Measurements from ENCODE around the gene ADGRB3.

The ADGRB3 gene

DNA sequence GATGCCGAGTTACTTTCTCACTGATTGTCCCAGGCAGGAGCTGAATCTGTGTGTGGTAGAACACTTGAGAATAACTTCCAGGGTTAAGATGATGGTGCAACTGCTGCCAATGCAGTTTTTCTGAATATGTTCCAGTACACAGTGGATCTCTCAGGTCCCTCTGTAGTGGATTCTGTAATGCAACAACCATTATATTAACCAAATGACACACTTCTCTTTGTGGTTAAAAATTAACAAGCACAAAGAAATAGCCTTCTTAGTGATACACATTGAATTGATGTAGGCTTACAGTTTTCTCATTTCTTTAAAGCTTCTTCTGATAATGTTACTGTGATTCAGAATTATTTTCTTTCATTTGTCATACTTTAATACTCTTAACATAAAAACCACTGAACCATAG is 383.8 kb downstream of the ADGRB3 start:
- TF ChIP-seq RAD21 (IDR thresholded peaks at IDR 0.05; ENCODE audit: low read depth) (no peak), MAX (IDR thresholded peaks at IDR 0.05) (no peak), EGR1 (IDR thresholded peaks at IDR 0.05) (no peak), TEAD4 (IDR thresholded peaks at IDR 0.05) (no peak), NFIC (IDR thresholded peaks at IDR 0.05) (no peak), YY1 (IDR thresholded peaks at IDR 0.05; ENCODE audit: low read depth) (no peak)

- TF ChIP-seq TCF12 (IDR thresholded peaks at IDR 0.05; ENCODE audit: low read depth) (no peak), ZBTB7A (IDR thresholded peaks at IDR 0.05; ENCODE audit: low read depth) (no peak), TAF1 (IDR thresholded peaks at IDR 0.05; ENCODE audit: low read depth) (no peak), TEAD4 (IDR thresholded peaks at IDR 0.05) (no peak), FOXM1 (IDR thresholded peaks at IDR 0.05; ENCODE audit: borderline replicate concordance, low read depth) (no peak), CREB1 (IDR thresholded peaks at IDR 0.05; ENCODE audit: low read depth) (no peak)
- TF ChIP-seq, protein P1, sequence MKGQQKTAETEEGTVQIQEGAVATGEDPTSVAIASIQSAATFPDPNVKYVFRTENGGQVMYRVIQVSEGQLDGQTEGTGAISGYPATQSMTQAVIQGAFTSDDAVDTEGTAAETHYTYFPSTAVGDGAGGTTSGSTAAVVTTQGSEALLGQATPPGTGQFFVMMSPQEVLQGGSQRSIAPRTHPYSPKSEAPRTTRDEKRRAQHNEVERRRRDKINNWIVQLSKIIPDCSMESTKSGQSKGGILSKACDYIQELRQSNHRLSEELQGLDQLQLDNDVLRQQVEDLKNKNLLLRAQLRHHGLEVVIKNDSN (IDR thresholded peaks at IDR 0.05) = no peak
- TF ChIP-seq, protein P2, sequence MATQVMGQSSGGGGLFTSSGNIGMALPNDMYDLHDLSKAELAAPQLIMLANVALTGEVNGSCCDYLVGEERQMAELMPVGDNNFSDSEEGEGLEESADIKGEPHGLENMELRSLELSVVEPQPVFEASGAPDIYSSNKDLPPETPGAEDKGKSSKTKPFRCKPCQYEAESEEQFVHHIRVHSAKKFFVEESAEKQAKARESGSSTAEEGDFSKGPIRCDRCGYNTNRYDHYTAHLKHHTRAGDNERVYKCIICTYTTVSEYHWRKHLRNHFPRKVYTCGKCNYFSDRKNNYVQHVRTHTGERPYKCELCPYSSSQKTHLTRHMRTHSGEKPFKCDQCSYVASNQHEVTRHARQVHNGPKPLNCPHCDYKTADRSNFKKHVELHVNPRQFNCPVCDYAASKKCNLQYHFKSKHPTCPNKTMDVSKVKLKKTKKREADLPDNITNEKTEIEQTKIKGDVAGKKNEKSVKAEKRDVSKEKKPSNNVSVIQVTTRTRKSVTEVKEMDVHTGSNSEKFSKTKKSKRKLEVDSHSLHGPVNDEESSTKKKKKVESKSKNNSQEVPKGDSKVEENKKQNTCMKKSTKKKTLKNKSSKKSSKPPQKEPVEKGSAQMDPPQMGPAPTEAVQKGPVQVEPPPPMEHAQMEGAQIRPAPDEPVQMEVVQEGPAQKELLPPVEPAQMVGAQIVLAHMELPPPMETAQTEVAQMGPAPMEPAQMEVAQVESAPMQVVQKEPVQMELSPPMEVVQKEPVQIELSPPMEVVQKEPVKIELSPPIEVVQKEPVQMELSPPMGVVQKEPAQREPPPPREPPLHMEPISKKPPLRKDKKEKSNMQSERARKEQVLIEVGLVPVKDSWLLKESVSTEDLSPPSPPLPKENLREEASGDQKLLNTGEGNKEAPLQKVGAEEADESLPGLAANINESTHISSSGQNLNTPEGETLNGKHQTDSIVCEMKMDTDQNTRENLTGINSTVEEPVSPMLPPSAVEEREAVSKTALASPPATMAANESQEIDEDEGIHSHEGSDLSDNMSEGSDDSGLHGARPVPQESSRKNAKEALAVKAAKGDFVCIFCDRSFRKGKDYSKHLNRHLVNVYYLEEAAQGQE (IDR thresholded peaks at IDR 0.05; ENCODE audit: low read depth) = no peak
These were observed 384.8 kb downstream of the ADGRB3 start for GRCh38 chr6:69019832-69020231.

GRCh38 chr6:69022993-69023392 is 387.9 kb downstream of the ADGRB3 start:
- TF ChIP-seq YY1 (IDR thresholded peaks at IDR 0.05; ENCODE audit: low read depth) (no peak), EP300 (IDR thresholded peaks at IDR 0.05; ENCODE audit: borderline replicate concordance) (no peak), CREB1 (IDR thresholded peaks at IDR 0.05; ENCODE audit: low read depth) (no peak)

DNA sequence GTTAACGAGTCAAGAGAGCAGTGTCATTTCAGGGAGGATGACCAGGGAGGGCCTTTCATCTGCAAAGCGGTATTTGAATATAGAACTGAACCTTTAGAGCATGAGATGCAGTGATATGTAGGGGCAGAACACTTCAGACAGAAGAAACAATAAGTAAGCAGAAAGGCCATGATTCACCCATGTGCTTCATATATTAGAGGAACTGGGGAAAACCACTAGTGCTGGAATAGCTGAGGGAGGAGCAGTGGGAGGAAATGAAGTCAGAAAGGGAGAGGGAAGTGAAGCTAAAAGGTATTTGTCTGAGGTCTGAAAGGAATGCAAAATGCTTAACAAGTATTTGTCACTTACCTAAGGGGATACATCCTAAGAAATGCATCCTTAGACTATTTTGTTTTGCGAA is 391.2 kb downstream of the ADGRB3 start:
- TF ChIP-seq TCF12 (IDR thresholded peaks at IDR 0.05; ENCODE audit: low read depth) (no peak), EGR1 (IDR thresholded peaks at IDR 0.05) (no peak), CREB1 (IDR thresholded peaks at IDR 0.05; ENCODE audit: low read depth) (no peak), EP300 (IDR thresholded peaks at IDR 0.05; ENCODE audit: borderline replicate concordance) (no peak), MAX (IDR thresholded peaks at IDR 0.05) (no peak), FOXM1 (IDR thresholded peaks at IDR 0.05; ENCODE audit: borderline replicate concordance, low read depth) (no peak), RAD21 (IDR thresholded peaks at IDR 0.05; ENCODE audit: low read depth) (no peak), TEAD4 (IDR thresholded peaks at IDR 0.05) (no peak), TAF1 (IDR thresholded peaks at IDR 0.05; ENCODE audit: low read depth) (no peak), YY1 (IDR thresholded peaks at IDR 0.05; ENCODE audit: low read depth) (no peak), CEBPB (IDR thresholded peaks at IDR 0.05) (no peak), NFIC (IDR thresholded peaks at IDR 0.05) (no peak), ZBTB7A (IDR thresholded peaks at IDR 0.05; ENCODE audit: low read depth) (no peak)
- TF ChIP-seq, protein P1 (IDR thresholded peaks at IDR 0.05) = no peak
- TF ChIP-seq, protein P2 (IDR thresholded peaks at IDR 0.05; ENCODE audit: low read depth) = no peak

DNA sequence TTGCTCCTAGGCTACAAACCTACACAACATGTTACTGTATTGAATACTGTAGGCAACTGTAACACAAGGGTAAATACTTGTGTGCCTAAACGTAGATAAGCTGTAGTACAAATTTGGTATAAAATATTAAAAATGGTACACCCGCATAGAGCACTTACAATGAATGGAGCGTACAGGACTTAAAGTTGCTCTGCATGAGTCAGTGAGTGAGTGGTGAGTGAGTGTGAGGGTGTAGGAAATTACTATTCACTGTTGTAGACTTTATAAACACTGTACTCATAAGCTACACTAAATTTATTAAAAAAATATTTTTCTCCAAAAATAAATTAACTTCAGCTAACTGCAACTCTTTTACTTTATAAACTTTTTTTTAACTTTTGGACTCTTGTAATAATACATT is 391.6 kb downstream of the ADGRB3 start:
- TF ChIP-seq CEBPB (IDR thresholded peaks at IDR 0.05) (no peak), EGR1 (IDR thresholded peaks at IDR 0.05) (no peak), MAX (IDR thresholded peaks at IDR 0.05) (no peak), ZBTB7A (IDR thresholded peaks at IDR 0.05; ENCODE audit: low read depth) (no peak), TAF1 (IDR thresholded peaks at IDR 0.05; ENCODE audit: low read depth) (no peak), TEAD4 (IDR thresholded peaks at IDR 0.05) (no peak), EP300 (IDR thresholded peaks at IDR 0.05; ENCODE audit: borderline replicate concordance) (no peak), YY1 (IDR thresholded peaks at IDR 0.05; ENCODE audit: low read depth) (no peak), NFIC (IDR thresholded peaks at IDR 0.05) (no peak)
- TF ChIP-seq, protein P2 (IDR thresholded peaks at IDR 0.05; ENCODE audit: low read depth) = no peak

All from Ishikawa (cell line).